HL-60 (cell line): ENCODE measurements around the gene ABI3BP.

Source experiments
- DNase-seq, 2 experiments: peaks; one replicate each; pipeline ENCODE4 v3.0.0-alpha.2; 2010 to 2020; ENCODE audit warnings: low read depth in 1 of 2, low spot score in 1 of 2
- H3K27ac ChIP-seq: fragments of 250-450 bp; sonication (Bioruptor Pico); replicated peaks from 2 replicates; pipeline ENCODE4 v1.5.1; 2020; ENCODE audit warnings: mild to moderate bottlenecking, moderate library complexity
- H3K27me3 ChIP-seq: fragments of 250-450 bp; sonication (Bioruptor Pico); 2 replicates; pipeline ENCODE4 v1.5.1; 2021; ENCODE audit warnings: mild to moderate bottlenecking, moderate library complexity; ENCODE audit not compliant: insufficient read depth, poor library complexity, severe bottlenecking
- H3K4me3 ChIP-seq: replicated peaks from 2 replicates; pipeline ENCODE4 v1.5.1; 2011; ENCODE audit warnings: mild to moderate bottlenecking, control low read depth, low read length; ENCODE audit not compliant: insufficient read depth
- CTCF ChIP-seq: IDR thresholded peaks from one replicate; pipeline ENCODE4 v1.5.1; 2011; ENCODE audit warnings: low read length, control low read depth, inconsistent platforms; ENCODE audit not compliant: insufficient read depth
- GABPA ChIP-seq: IDR thresholded peaks from 2 replicates; pipeline ENCODE4 v1.6.1; 2012; ENCODE audit warnings: low read depth
- POLR2AphosphoS5 ChIP-seq: IDR thresholded peaks from 2 replicates; pipeline ENCODE4 v1.6.1; 2012; ENCODE audit warnings: low read depth
- REST ChIP-seq: IDR thresholded peaks from 2 replicates; pipeline ENCODE4 v1.6.1; 2012; ENCODE audit warnings: low read depth; ENCODE audit not compliant: insufficient replicate concordance
- SPI1 ChIP-seq: IDR thresholded peaks from 2 replicates; pipeline ENCODE4 v1.6.1; 2012; ENCODE audit warnings: low read depth, mild to moderate bottlenecking, borderline replicate concordance

The ABI3BP gene

DNA sequence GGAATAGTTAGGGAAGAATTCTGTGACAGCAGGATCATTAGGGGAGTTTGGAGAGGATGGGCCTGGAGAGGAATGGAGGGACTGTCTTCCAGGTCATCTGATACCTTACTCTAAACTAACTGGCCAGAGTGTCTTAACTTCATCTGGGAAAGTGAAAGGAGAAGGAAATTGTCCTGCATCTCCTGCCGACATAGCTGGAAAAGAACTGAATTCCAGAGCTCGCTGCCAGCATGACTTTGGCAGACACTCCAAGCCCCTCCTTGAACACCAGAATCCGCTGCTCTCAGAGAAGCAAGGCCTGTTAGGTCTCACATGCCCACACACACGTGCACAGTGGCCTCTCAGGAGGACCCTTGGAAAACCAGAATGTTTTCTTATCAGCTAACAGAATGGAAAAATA, 10.5 kb downstream of the ABI3BP start:
- Histone ChIP-seq H3K27ac (no peak overlapping the region), H3K4me3 (no peak overlapping the region), H3K27me3 (peaks cover 2% of the 10 kb centered on the region)
- TF ChIP-seq GABPA: no peak
- no peak for TF ChIP-seq REST
- TF ChIP-seq CTCF: no peak
- TF ChIP-seq POLR2AphosphoS5: no peak
- TF ChIP-seq SPI1: no peak
- no peak for DNase-seq

DNA sequence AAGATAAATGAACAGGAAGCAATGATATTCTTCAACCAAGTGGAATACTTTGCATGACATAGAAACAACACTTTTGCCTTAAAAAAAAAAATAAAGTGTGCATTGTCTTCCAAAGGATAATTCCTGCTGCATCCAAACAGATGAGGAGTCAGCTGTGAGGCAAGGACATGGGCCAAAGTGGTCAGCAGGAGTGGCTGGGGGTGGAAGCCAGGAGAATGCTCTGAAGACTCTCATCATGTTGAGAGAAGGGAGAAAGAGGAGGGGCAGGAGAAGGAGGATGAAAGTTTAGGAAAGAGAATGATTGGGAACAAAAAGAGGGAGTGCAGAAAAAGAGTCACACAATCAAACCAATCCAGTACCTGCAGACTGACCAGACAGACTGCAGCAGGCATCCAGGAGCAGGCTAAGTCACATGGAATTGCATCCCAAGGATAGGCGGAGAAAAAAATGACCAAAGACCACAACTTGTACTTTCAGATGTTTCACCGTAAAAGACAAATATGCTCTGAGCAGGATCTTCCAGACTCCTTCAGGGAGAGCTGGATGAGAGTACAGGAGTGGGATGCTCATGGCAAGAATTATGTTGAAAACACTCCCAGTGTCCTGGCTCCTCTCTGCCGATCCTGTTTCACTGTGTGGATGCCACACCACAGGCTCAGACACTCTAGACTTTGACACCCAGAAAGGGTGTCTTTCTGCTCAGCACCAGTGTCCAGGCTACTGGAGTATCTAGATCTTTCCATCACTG, 11.9 kb downstream of the ABI3BP start:
- no peak for DNase-seq
- TF ChIP-seq REST (no peak), CTCF (no peak), SPI1 (no peak), GABPA (no peak), POLR2AphosphoS5 (no peak)
- Histone ChIP-seq H3K4me3 (no peak overlapping the region), H3K27me3 (peaks cover 2% of the 10 kb centered on the region), H3K27ac (no peak overlapping the region)

GRCh38 chr3:100978011-100978659, 15.1 kb downstream of the ABI3BP start:
- Histone ChIP-seq H3K4me3 (no peak overlapping the region), H3K27ac (no peak overlapping the region), H3K27me3 (peaks cover 4% of the 10 kb centered on the region)
- DNase-seq: no peak
- TF ChIP-seq SPI1: no peak
- TF ChIP-seq GABPA: no peak
- no peak for TF ChIP-seq REST
